ENCODE results near the gene ZC3H11A. TPM values are rescaled to one million over a fixed set of nuclear protein-coding genes. Genes with fewer than 3 reads are reported as not detected.

The ZC3H11A gene
- polyA plus RNA-seq, 1 of the 3 experiments (the other 2 are of a cell fraction), result 38.0 TPM

GRCh38 chr1:203754455-203754864 is 41.0 kb upstream of the ZC3H11A start:
- no peaks in the 10 kb centered on the region for H3K36me3 ChIP-seq (replicated peaks in 1 of 2; ENCODE audit: control insufficient read depth in 1 of 2, insufficient read depth in 2 of 2, low read length in 1 of 2)
- H3K9ac ChIP-seq, result no peak overlapping the region
- H3K9me2 ChIP-seq, result no peaks in the 10 kb centered on the region
- no peaks in the 10 kb centered on the region for H3K27me3 ChIP-seq (ENCODE audit: insufficient read depth)
- peaks cover 6% of the 10 kb centered on the region for H3F3A ChIP-seq (replicated peaks; ENCODE audit: insufficient read depth)
- 81% methylated on average over 4 of the region's 4 CpGs for WGBS (ENCODE audit: low lambda C conversion rate)
- POLR2A ChIA-PET, result no interaction called here
- DNase-seq, result no peak
- H3K9me3 ChIP-seq, result no peaks in the 10 kb centered on the region
- no peaks in the 10 kb centered on the region for H4K20me1 ChIP-seq (ENCODE audit: insufficient read depth)
- CTCF ChIA-PET, result no interaction called here
- no peak overlapping the region for H3K27ac ChIP-seq (ENCODE audit: low read depth in 2 of 2, low read length in 1 of 2)
- H3K4me3 ChIP-seq (ENCODE audit: low read depth in 2 of 2, low read length in 1 of 2), result no peak overlapping the region
- H2AFZ ChIP-seq (ENCODE audit: low read depth), result no peak overlapping the region
- H3K79me2 ChIP-seq (ENCODE audit: insufficient read depth), result no peaks in the 10 kb centered on the region
- no peak overlapping the region for H3K4me2 ChIP-seq
- TF ChIP-seq, protein P1, sequence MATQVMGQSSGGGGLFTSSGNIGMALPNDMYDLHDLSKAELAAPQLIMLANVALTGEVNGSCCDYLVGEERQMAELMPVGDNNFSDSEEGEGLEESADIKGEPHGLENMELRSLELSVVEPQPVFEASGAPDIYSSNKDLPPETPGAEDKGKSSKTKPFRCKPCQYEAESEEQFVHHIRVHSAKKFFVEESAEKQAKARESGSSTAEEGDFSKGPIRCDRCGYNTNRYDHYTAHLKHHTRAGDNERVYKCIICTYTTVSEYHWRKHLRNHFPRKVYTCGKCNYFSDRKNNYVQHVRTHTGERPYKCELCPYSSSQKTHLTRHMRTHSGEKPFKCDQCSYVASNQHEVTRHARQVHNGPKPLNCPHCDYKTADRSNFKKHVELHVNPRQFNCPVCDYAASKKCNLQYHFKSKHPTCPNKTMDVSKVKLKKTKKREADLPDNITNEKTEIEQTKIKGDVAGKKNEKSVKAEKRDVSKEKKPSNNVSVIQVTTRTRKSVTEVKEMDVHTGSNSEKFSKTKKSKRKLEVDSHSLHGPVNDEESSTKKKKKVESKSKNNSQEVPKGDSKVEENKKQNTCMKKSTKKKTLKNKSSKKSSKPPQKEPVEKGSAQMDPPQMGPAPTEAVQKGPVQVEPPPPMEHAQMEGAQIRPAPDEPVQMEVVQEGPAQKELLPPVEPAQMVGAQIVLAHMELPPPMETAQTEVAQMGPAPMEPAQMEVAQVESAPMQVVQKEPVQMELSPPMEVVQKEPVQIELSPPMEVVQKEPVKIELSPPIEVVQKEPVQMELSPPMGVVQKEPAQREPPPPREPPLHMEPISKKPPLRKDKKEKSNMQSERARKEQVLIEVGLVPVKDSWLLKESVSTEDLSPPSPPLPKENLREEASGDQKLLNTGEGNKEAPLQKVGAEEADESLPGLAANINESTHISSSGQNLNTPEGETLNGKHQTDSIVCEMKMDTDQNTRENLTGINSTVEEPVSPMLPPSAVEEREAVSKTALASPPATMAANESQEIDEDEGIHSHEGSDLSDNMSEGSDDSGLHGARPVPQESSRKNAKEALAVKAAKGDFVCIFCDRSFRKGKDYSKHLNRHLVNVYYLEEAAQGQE (IDR thresholded peaks at IDR 0.05; ENCODE audit: low read depth, low read length), result no peak
- TF ChIP-seq ELF1 (IDR thresholded peaks at IDR 0.05), result no peak
- TF ChIP-seq RCOR1 (IDR thresholded peaks at IDR 0.05; ENCODE audit: low read length), result no peak
- no peak for TF ChIP-seq TAF1 (IDR thresholded peaks at IDR 0.05; ENCODE audit: borderline replicate concordance, low read depth, low read length)
- TF ChIP-seq, protein P2, sequence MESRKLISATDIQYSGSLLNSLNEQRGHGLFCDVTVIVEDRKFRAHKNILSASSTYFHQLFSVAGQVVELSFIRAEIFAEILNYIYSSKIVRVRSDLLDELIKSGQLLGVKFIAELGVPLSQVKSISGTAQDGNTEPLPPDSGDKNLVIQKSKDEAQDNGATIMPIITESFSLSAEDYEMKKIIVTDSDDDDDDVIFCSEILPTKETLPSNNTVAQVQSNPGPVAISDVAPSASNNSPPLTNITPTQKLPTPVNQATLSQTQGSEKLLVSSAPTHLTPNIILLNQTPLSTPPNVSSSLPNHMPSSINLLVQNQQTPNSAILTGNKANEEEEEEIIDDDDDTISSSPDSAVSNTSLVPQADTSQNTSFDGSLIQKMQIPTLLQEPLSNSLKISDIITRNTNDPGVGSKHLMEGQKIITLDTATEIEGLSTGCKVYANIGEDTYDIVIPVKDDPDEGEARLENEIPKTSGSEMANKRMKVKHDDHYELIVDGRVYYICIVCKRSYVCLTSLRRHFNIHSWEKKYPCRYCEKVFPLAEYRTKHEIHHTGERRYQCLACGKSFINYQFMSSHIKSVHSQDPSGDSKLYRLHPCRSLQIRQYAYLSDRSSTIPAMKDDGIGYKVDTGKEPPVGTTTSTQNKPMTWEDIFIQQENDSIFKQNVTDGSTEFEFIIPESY (IDR thresholded peaks at IDR 0.05; ENCODE audit: borderline replicate concordance, low read depth), result no peak
- TF ChIP-seq PBX3 (IDR thresholded peaks at IDR 0.05), result no peak
- TF ChIP-seq SMC3 (IDR thresholded peaks at IDR 0.05; ENCODE audit: low read depth, low read length), result no peak
- no peak for TF ChIP-seq EP300 (IDR thresholded peaks at IDR 0.05; ENCODE audit: borderline replicate concordance in 1 of 2, low read depth in 1 of 2, low read length in 1 of 2)
- TF ChIP-seq, protein P3, sequence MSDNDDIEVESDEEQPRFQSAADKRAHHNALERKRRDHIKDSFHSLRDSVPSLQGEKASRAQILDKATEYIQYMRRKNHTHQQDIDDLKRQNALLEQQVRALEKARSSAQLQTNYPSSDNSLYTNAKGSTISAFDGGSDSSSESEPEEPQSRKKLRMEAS (IDR thresholded peaks at IDR 0.05; ENCODE audit: low read depth), result no peak
- no peak for TF ChIP-seq USF1 (IDR thresholded peaks at IDR 0.05; ENCODE audit: borderline replicate concordance, low read depth)
- TF ChIP-seq, protein P4, sequence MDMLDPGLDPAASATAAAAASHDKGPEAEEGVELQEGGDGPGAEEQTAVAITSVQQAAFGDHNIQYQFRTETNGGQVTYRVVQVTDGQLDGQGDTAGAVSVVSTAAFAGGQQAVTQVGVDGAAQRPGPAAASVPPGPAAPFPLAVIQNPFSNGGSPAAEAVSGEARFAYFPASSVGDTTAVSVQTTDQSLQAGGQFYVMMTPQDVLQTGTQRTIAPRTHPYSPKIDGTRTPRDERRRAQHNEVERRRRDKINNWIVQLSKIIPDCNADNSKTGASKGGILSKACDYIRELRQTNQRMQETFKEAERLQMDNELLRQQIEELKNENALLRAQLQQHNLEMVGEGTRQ (IDR thresholded peaks at IDR 0.05; ENCODE audit: borderline replicate concordance, low read depth, low read length), result no peak
- TF ChIP-seq GABPA (IDR thresholded peaks at IDR 0.05; ENCODE audit: low read depth), result no peak
- no peak for TF ChIP-seq EZH2phosphoT487 (IDR thresholded peaks at IDR 0.05; ENCODE audit: borderline replicate concordance, low read depth)
- no peak for TF ChIP-seq MEF2A (IDR thresholded peaks at IDR 0.05; ENCODE audit: borderline replicate concordance, low read depth)
- TF ChIP-seq TCF12 (IDR thresholded peaks at IDR 0.05), result no peak
- TF ChIP-seq FOXM1 (IDR thresholded peaks at IDR 0.05; ENCODE audit: low read depth), result no peak
- no peak for TF ChIP-seq RFX5 (IDR thresholded peaks at IDR 0.05; ENCODE audit: low read length)
- TF ChIP-seq SIN3A (IDR thresholded peaks at IDR 0.05; ENCODE audit: borderline replicate concordance, low read depth, low read length), result no peak
- no peaks in the 10 kb centered on the region; a peak in 1 of 4 replicates for H3K4me1 ChIP-seq (ENCODE audit: control insufficient read depth in 1 of 2, insufficient read depth in 2 of 2, low read depth in 1 of 2, low read length in 1 of 2)

Measured in SK-N-SH (cell line).